Measurements from ENCODE around the gene KEL.

Gene KEL

GRCh38 chr7:142927085-142927745, 34.9 kb downstream of the KEL start:
- no peak for DNase-seq

GRCh38 chr7:142925413-142925812, 36.8 kb downstream of the KEL start:
- DNase-seq = no peak

GRCh38 chr7:142923391-142923790, 38.8 kb downstream of the KEL start:
- DNase-seq = no peak

GRCh38 chr7:142919656-142920055, 42.5 kb downstream of the KEL start:
- no peak for DNase-seq

- no peak for DNase-seq
Observed at GRCh38 chr7:142918901-142919300, 43.3 kb downstream of the KEL start.

GRCh38 chr7:142917447-142917846, 44.7 kb downstream of the KEL start:
- DNase-seq = no peak

GRCh38 chr7:142916508-142916907, 45.7 kb downstream of the KEL start:
- no peak for DNase-seq

- no peak for DNase-seq
Observed at GRCh38 chr7:142915315-142915714, 46.8 kb downstream of the KEL start.

GRCh38 chr7:142914121-142914520, 48.0 kb downstream of the KEL start:
- DNase-seq = no peak

- DNase-seq = no peak
Observed at GRCh38 chr7:142913566-142913965, 48.6 kb downstream of the KEL start.

- no peak for DNase-seq
Observed at GRCh38 chr7:142913051-142913450, 49.1 kb downstream of the KEL start.

- no peak for DNase-seq
Observed at GRCh38 chr7:142910481-142910880, 51.7 kb downstream of the KEL start.

GRCh38 chr7:142910031-142910433, 52.1 kb downstream of the KEL start:
- no peak for DNase-seq

- no peak for DNase-seq
Observed at GRCh38 chr7:142908921-142909890, 53.0 kb downstream of the KEL start.

GRCh38 chr7:142908290-142908689, 53.9 kb downstream of the KEL start:
- DNase-seq = no peak

- no peak for DNase-seq
Observed at GRCh38 chr7:142906643-142907042, 55.5 kb downstream of the KEL start.

GRCh38 chr7:142905759-142906158, 56.4 kb downstream of the KEL start:
- DNase-seq = no peak

- no peak for DNase-seq
Observed at GRCh38 chr7:142904128-142904527, 58.0 kb downstream of the KEL start.

GRCh38 chr7:142901426-142902259, 60.5 kb downstream of the KEL start:
- DNase-seq = no peak

- no peak for DNase-seq
Observed at GRCh38 chr7:142899661-142900060, 62.5 kb downstream of the KEL start.

GRCh38 chr7:142898377-142899170, 63.6 kb downstream of the KEL start:
- no peak for DNase-seq

- DNase-seq = no peak
Observed at GRCh38 chr7:142897691-142898090, 64.5 kb downstream of the KEL start.

Data from fibroblast of skin of abdomen (primary cell).